Germinal center (tissue), 1 donor: Measurements from ENCODE around the gene GPR15LG.

Experiments
- DNase-seq: peaks from one replicate; pipeline ENCODE4 v3.0.0; 2012; ENCODE audit warnings: mixed read lengths, low spot score

GPR15LG gene

DNA sequence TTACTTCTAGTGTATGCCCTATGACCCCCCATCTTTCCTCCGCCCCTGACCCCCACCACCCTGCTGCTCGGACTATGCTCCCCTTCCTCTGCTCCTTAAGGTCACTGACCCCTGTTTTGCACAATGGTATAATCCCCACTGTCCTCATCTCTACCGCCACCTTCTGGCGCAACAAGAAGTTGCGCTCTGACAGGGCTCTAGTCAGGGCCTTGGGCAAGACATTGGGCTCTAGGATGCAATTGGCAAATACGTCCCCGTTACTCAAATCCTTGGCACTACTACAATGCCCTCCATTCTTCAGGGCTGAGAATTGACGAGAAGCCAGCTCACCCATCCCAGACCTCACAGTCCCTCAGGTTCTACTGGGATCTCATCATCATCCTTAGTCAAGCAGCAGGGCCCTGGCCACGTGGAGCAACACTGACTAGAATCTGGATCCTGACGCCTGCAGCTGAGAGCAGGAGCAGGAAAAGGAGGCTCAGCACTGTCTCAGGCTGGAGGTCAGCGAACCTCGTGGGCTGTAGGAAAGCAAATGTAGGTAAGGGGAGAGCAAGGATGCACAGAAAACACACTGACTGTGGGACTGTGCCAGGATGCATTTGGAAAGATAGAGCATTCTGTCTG, 41.1 kb downstream of the GPR15LG start:
- peak; percentile 47 for DNase-seq

DNA sequence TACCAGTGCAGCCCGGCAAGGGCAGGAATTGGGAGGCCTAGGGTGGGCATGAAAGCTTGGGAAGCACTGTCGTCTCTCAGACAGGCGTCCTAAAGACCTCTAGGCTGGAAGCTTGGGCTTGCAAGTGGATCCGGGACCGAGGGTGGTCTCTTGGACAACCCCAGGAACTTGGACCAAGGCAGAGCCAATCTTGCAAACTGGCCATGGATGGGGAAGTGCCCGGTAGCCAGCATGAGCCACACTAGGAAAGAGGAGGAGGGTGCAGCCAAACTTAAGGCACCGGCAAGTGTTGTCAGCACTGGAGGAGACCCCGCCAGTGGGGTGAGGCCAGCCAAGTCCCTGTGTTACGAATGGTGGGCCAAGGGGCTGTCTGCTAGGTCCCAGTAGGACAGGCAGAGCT, 43.2 kb downstream of the GPR15LG start:
- DNase-seq: no peak

DNA sequence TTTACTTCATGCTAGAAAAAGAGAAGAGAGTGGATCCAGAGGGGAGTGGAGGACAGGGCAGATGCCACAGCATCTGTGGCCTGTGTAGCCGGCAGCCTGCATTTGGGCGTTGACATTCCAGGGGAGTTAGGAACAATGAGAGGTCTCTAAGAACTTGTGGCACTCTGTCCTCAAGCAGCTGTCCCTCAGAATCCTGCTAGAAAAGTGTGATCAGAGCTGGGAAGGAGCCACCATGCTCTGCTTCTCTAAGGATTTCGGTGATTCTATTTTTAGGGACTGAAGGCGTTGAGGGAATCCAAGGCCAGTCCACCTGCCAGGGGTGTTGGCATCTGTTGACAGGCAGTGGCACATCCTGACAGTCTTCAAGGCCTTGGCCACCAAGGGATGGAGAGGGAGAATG, 44.1 kb downstream of the GPR15LG start:
- no peak for DNase-seq

DNA sequence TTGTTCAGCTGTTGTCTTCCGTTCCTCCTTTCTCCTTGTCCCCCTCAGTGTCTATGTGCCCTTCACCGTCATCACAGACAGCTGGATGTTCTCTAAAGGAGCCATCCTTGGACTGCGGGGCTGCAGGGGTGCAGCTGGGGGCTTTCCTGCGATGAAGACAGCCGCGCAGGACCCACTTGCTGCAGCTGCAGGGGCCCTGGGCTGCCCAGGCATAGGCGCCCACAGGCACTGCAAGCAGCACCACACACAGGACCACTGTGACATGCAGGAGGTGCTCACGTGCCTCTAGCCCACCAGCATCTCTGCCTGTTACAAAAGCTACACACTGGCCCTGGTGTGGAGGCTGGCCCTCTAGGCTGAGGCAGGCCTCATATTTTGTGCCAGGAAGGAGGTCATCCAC, 48.3 kb downstream of the GPR15LG start:
- no peak for DNase-seq

DNA sequence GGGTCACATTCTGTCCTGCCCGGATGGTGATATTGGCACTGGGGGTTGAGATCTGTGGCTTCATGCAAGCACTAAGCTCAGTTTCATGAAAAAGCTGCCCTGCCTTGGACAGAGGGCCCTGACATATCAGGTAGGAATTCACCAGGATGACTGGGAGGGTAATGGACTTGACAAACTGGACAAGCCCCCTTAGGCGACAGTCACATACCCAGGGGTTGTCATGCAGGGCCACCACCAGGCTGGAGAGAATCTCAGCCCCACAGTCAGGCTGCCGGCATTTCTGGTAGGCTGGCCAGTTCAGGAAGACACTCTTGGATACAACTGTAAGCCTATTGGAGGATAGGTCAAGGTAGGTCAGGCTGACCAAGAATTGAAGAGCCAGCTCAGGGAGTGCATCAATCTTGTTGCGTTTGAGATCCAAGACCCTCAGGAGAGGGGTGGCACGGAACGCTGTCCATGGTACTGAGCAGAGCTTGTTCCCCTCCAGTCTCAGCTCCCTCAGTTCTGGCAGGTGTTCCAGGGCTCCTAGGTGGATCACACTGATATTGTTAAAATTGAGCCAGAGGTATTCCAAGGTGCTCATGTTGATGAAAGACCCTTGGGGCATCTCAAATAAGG, 50.9 kb downstream of the GPR15LG start:
- DNase-seq: no peak

DNA sequence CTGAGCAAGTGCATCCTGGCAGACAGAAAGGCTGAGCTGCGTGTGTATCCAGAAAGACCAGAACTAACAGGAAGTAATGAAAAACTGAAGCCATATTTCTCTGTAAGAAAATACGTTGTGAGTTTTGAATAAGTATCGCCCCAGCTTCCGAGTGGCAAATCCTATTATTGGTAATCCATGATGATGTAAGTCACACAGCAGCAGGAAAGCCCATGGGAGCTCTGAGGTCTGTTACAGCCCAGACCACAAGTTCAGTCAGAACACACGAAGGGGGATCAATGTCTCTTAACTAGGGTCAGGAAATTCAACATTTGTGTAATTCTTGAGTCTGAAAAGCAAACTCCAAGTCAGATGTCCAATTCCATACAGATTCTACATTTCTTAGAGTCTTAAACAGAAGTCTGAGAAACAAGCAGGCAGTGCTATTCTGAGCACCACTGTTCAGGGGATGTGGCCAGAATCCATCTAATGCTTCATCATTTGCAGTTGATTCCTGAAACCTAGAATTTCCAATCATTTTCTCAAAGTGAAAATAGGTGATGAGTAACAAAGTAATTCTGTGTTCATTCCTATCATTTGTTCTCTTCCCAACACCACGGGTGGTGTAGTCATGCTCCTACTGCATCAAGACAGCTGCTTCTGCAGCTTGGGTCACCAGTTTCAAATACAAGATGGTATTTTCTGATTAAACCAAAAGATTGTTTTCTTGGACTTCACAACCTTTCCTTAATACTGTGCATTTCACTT, 52.0 kb downstream of the GPR15LG start, which contains the start of gene LRIT2:
LRIT2 (minus strand) TSS at position 118 of the 747 bp plus-strand sequence; CDS start at position 94, 24 bp downstream.
- DNase-seq: no peak

DNA sequence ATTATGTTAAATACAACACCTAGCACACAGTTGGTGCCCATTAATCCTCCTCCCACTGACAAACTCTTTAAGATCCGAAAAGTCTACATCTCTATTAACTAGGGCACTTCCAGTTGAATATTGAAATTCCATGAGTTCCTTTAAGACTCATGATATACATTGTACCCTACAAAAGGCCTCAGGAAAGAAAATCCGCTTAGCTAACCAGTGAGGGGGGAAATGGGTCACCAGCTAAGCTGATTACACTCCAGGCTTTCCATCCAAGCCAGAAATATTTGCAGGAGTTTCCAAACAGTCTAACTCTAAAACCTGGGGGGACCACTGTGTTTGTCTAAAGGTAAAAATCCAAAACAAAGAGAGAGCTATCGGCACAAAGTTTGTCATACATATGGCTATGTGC, 53.0 kb downstream of the GPR15LG start:
- DNase-seq: no peak

DNA sequence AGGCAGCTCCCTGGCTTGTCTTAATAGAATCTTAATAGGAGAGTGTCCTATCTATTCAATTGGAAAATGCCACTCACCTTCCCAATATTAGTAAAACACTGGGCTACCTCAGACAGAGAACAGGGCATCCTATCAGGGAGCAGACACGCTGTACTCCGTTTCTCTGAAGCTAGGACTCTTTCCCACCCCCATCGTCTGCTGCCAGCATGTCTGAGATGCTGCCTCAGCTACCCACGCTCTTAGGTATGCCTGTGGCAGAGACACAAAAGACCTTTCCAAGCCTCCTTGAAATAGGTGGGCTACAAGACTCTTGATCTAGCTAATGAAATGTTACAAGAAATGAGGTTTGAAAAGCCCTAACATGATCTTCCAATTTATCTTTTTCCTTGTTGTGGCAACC, 54.2 kb downstream of the GPR15LG start:
- no peak for DNase-seq

DNA sequence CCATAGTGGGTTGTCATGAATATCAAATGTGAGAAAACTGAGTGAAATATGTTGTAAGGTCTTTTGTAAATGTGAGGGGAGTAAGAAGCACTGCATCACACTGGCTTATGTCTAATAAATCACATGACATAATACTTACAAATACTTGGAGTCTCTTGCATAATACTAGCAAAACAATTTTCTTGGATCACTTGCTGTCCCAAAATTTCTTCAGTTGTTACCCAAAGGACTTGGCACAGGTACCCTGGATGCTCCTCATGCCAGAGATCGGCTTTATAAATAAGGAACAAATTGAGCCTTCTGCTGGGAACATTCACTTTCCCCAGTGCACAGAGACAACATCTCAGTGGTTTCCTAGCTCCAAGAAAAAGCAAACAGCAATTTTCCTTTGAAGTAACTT, 56.8 kb downstream of the GPR15LG start:
- no peak for DNase-seq

DNA sequence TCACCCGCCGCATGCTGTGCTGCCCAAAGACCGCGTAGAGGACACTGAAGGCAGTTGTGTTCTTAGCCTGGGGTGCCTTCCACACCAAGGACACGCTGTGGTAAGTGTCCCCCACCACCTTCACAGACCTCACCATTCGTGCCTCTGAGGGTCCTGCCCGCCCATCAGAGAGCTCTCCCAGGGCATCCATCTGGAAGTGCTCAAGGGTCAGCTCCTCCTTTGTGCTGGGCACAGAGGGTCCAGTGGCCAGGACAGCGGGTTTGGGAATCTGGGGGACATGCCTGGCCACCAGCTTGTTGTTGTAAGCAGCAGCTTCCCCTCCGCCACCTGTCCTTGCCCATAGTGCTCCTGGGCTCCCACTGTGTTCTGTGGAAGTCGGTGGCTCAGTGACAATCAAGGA, 58.8 kb downstream of the GPR15LG start:
- DNase-seq: no peak

DNA sequence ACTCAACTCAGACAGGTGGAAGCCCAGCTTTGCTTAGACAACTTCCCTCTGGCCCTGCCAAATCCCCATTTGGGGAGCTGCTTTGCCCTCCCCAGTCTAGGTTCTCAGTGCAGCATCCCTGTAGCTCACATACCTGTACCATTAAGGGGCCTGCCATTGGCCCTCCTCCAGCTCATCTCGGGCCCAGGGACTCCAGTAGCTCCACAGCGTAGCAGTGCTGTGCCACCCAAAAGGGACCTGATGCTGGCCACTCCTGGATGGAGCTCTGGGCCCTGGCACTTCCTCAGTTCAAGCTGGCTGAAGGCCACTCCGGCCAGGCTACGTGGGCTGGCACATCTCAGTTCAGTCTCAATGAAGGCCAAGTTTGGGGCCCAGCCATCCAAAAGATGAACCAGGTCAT, 60.3 kb downstream of the GPR15LG start:
- no peak for DNase-seq

DNA sequence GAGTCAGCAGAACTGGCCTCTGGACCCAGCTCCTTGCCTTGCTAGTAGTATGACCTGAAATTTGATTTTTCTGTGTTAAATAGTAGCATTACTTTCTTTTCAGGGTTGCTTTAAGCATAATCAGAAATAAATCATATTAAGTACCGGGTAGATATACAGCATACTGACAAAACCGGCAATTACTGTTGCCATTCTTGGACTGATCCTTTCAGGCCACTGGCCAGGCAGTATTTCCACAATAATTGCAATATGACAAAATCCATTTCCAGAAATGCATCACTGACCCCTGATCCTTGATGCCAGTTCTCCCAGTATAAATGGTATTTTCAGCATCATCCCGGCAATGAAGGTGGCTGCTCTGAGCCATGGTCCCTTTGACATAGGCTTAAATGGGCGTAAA, 60.9 kb downstream of the GPR15LG start:
- no peak for DNase-seq
